Heart right ventricle (tissue), 16 donors: ENCODE data around the gene PIN1. TPM values are rescaled to one million over a fixed set of nuclear protein-coding genes. Genes with fewer than 3 reads are reported as not detected.

ENCODE experiments used
- ATAC-seq, 8 donors: fragments of 200-7000 bp; cut with Tn5 transposase; one replicate each; pipeline ENCODE4 v1.9.1; 2020; ENCODE audit warnings: mild to moderate bottlenecking in 8 of 8, moderate library complexity in 8 of 8, moderate number of reproducible peaks in 1 of 8
- DNase-seq, 2 donors: peaks; one replicate each; pipeline ENCODE4 v3.0.0-alpha.2; 2020
- H3K27ac ChIP-seq, 10 donors: fragments of 200-600 bp; sonication (generic) in 2 of 10; one replicate each; pipeline versions ENCODE4 v1.5.0 to v1.8.0; 2020 to 2022; ENCODE audit warnings: mild to moderate bottlenecking in 3 of 10
- H3K27me3 ChIP-seq, 7 donors: fragments of 200-600 bp; one replicate each; pipeline ENCODE4 v1.8.0; 2021 to 2022; ENCODE audit warnings: mild to moderate bottlenecking in 2 of 7
- H3K36me3 ChIP-seq, 9 donors: fragments of 200-600 bp; sonication (generic) in 1 of 9; one replicate each; pipeline versions ENCODE4 v1.5.0 to v1.8.0; 2020 to 2022; ENCODE audit warnings: mild to moderate bottlenecking in 2 of 9
- H3K4me1 ChIP-seq, 9 donors: fragments of 200-600 bp; sonication (generic) in 1 of 9; one replicate each; pipeline versions ENCODE4 v1.5.0 to v1.8.0; 2020 to 2022; ENCODE audit warnings: mild to moderate bottlenecking in 4 of 9
- H3K4me3 ChIP-seq, 10 donors: fragments of 200-600 bp; sonication (generic) in 2 of 10; one replicate each; pipeline versions ENCODE4 v1.5.0 to v1.8.0; 2020 to 2022; ENCODE audit warnings: mild to moderate bottlenecking in 7 of 10, moderate library complexity in 2 of 10
- H3K9me3 ChIP-seq, 11 donors: fragments of 200-600 bp in 10 of 11; sonication (generic) in 2 of 11; one replicate each; pipeline versions ENCODE4 v1.5.0 to v1.8.0; 2013 to 2022; ENCODE audit warnings: mild to moderate bottlenecking in 2 of 11, control low read depth in 1 of 11, moderate library complexity in 1 of 11
- CTCF ChIP-seq, 9 donors: fragments of 200-600 bp; sonication (generic) in 2 of 9; IDR thresholded peaks; one replicate each; pipeline versions ENCODE4 v1.5.0 to v1.8.0; 2021 to 2022; ENCODE audit warnings: antibody characterized with exemption in 9 of 9, mild to moderate bottlenecking in 5 of 9, moderate library complexity in 1 of 9
- WGBS, 2 donors: extraction: QIAGEN DNeasy Blood & Tissue Kit; methylation state at CpG; one replicate each; pipeline ENCODE4 v1.1.7; 2013; ENCODE audit warnings: inconsistent platforms in 1 of 2; 5-methylcytosine and 5-hydroxymethylcytosine counted together
- intact Hi-C, 10 donors: fragments of 100-400 bp; cut with DNase I; formaldehyde crosslinking; loops; one replicate each; pipeline versions ENCODE4 v1.11.1 to v1.14.2; 2022
- long read RNA-seq, 3 donors: library from polyadenylated mRNA; unstranded; transcript quantifications; one replicate each; pipeline ENCODE4 v2.0.0, GENCODE V29; 2020 to 2021
- polyA plus RNA-seq, 2 donors: library from polyadenylated mRNA; stranded (reverse); fragments of 200-250 nt; gene quantifications; one replicate each; pipeline ENCODE4 v1.2.3, GENCODE V29; 2013
- total RNA-seq, 10 donors: library from RNA; stranded (reverse); fragmentation: NEBNext Ultra II Directional in 3 of 10; extraction: Animal tissue kit (Norgen Biotek cat#: 25700) in 3 of 10; gene quantifications; one replicate each; pipeline versions ENCODE4 v1.2.1 to v1.2.4, GENCODE V29; 2021 to 2023
- donor health status: Arrhythmogenic right ventricular cardiomyopathy.
- donor health status: ischemic (EF 13 %, LVEDD 7.1; RV severe dilation, severe dysfunction).
- donor health status: healthy with polysubstance abuse.
- donor health status: DM: no; HTN: yes; CAD: no.
- donor health status: DM: no; HTN: no; CAD: no.
- donor health status: ischemic (EF 25% LVEDD 6.9; RV normal size, moderate dysfunction).
- donor health status: ischemic (EF 25% LVEDD 5.7; RV mildly dilated, moderate dysfunction).
- donor health status: healthy.
- donor health status: DM: yes; HTN: yes; CAD: no.
- donor health status: Ischemic cardiomyopathy.
- donor health status: ischemic (EF 35%, LVEDD 5.7; RV mildly dilated, moderate dysfunction).
- donor health status: nonischemic (EF 11% LVEDD 7.7; RV severe dilation, severe dysfunction).
- donor health status: DM: yes; HTN: yes; CAD: no.
- donor health status: PGD.
- donor health status: ischemic (EF 29% LVEDD 5.4; RV normal size, mild dysfunction).
- donor health status: nonischemic (EF 23%, LVEDD 6.1; RV moderate dilation, normal function).

The PIN1 gene
- 100 to 1,000 TPM in 2 of 10 donors, 10 to 100 TPM in 8; 81.1 to 109 (median 90.8) TPM for total RNA-seq
- polyA plus RNA-seq: 100 to 1,000 TPM in 1 of 2 donors, 10 to 100 TPM in 1; 74.6 to 152 TPM
- long read RNA-seq, donor 1, full-length matches to known transcripts: 124 of 154 reads
- long read RNA-seq, donor 1, partial matches to known transcripts: 24 of 154 reads
- long read RNA-seq, donor 1, other reads (novel, unspliced or antisense): 6 of 154 reads
- long read RNA-seq, donor 2, full-length matches to known transcripts: 120 of 154 reads
- long read RNA-seq, donor 2, partial matches to known transcripts: 28 of 154 reads
- long read RNA-seq, donor 2, other reads (novel, unspliced or antisense): 6 of 154 reads
- long read RNA-seq, donor 3, full-length matches to known transcripts: 89 of 103 reads
- long read RNA-seq, donor 3, partial matches to known transcripts: 3 of 103 reads
- long read RNA-seq, donor 3, other reads (novel, unspliced or antisense): 11 of 103 reads

- Histone ChIP-seq H3K4me1 (peaks cover 6 to 36% (median 17%) of the 10 kb centered on the region in 9 donors), H3K36me3 (peaks cover 0 to 42% (median 15%) of the 10 kb centered on the region in 9 donors), H3K9me3 (no peaks in the 10 kb centered on the region), H3K4me3 (peak within 1 kb of the TSS; percentile 88 to 99 (median 98)), H3K27ac (peak within 1 kb of the TSS; percentile 61 to 90 (median 78)), H3K27me3 (no peaks in the 10 kb centered on the region)
- intact Hi-C loops: no loop called here
- 0 to 1% methylated on average over 51 to 73 of the region's 73 CpGs for WGBS, 2 donors
- ATAC-seq (peak; percentile 97 to 100 (median 100)), DNase-seq (peak; percentile 99)
- TF ChIP-seq CTCF (IDR thresholded peaks at IDR 0.05): peak; percentile 40 to 90 (median 77)
These were observed at the start of gene PIN1 for GRCh38 chr19:9834726-9835506. Gene PIN1 (plus strand): TSS chr19:9835318. CDS start chr19:9835345, 27 bp downstream.

GRCh38 chr19:9785367-9786331 lies 49.5 kb upstream of the PIN1 start:
- peaks cover 0 to 29% (median 18%) of the 10 kb centered on the region in 9 donors for H3K4me1 ChIP-seq
- no peaks in the 10 kb centered on the region for H3K36me3 ChIP-seq
- DNase-seq: peak; percentile 97 to 99
- H3K4me3 ChIP-seq: peak overlapping the region; percentile 61 to 97 (median 76)
- H3K27me3 ChIP-seq: no peaks in the 10 kb centered on the region
- peak overlapping the region; percentile 87 to 99 (median 95) for H3K27ac ChIP-seq
- 2% methylated on average over 69 to 74 of the region's 74 CpGs for WGBS, 2 donors
- no peak for TF ChIP-seq CTCF (IDR thresholded peaks at IDR 0.05)
- no peaks in the 10 kb centered on the region for H3K9me3 ChIP-seq
- intact Hi-C loops: loop anchor here in 3 of 10 donors (1.0 to 10.0 kb wide), 4 partner anchors 17 to 651 kb away; partner anchors contain the start of genes ZNF562 (in 2 of the 3) and ZNF846 (in 1 of the 3)
- peak; percentile 92 to 96 (median 94) for ATAC-seq

- WGBS, 2 donors: 57 to 65% methylated on average over 9 of the region's 9 CpGs
- H3K27ac ChIP-seq: peak overlapping the region; percentile 87 to 99 (median 95)
- no peak for ATAC-seq
- peak overlapping the region in 9 of 10 donors; percentile 61 to 97 (median 73) for H3K4me3 ChIP-seq
- intact Hi-C loops: loop anchor here in 3 of 10 donors (5.0 to 10.0 kb wide), 3 partner anchors 112 to 652 kb away; partner anchors contain the start of gene ZNF562 (in 2 of the 3)
- no peaks in the 10 kb centered on the region for H3K27me3 ChIP-seq
- H3K4me1 ChIP-seq: peaks cover 0 to 36% (median 25%) of the 10 kb centered on the region in 9 donors
- DNase-seq: peak in 1 of 2 donors; percentile 30
- H3K36me3 ChIP-seq: no peaks in the 10 kb centered on the region
- no peak for TF ChIP-seq CTCF (IDR thresholded peaks at IDR 0.05)
- no peaks in the 10 kb centered on the region for H3K9me3 ChIP-seq
These were observed 48.8 kb upstream of the PIN1 start for GRCh38 chr19:9786342-9786741.
